ENCODE measurements around the gene SLC9A5.

The SLC9A5 gene

DNA sequence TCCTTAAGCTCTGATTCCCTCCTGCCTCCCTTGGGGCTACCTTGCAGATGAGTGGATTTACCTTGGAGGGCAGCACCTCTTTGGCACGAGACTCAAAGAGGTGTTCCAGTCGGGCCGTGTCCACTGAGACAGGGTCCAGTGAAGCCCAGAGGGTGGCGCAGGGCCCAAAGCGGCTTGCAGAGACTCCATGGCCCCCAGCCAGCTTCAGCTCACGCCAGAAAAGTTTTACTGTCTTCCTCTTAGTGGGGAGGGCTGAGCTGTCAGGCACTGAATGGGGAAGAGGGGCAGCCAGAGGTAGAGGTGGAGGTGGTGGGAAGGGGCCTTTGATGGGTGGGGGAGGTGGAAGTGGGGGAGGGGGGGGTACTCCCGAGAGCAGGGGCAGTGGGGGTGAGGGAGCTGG is 15.2 kb upstream of the SLC9A5 start:
- TF ChIP-seq, protein P1, sequence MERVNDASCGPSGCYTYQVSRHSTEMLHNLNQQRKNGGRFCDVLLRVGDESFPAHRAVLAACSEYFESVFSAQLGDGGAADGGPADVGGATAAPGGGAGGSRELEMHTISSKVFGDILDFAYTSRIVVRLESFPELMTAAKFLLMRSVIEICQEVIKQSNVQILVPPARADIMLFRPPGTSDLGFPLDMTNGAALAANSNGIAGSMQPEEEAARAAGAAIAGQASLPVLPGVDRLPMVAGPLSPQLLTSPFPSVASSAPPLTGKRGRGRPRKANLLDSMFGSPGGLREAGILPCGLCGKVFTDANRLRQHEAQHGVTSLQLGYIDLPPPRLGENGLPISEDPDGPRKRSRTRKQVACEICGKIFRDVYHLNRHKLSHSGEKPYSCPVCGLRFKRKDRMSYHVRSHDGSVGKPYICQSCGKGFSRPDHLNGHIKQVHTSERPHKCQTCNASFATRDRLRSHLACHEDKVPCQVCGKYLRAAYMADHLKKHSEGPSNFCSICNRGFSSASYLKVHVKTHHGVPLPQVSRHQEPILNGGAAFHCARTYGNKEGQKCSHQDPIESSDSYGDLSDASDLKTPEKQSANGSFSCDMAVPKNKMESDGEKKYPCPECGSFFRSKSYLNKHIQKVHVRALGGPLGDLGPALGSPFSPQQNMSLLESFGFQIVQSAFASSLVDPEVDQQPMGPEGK (CRISPR knock-in tag; IDR thresholded peaks at IDR 0.05; ENCODE audit: borderline replicate concordance) = no peak
- TF ChIP-seq, protein P2, sequence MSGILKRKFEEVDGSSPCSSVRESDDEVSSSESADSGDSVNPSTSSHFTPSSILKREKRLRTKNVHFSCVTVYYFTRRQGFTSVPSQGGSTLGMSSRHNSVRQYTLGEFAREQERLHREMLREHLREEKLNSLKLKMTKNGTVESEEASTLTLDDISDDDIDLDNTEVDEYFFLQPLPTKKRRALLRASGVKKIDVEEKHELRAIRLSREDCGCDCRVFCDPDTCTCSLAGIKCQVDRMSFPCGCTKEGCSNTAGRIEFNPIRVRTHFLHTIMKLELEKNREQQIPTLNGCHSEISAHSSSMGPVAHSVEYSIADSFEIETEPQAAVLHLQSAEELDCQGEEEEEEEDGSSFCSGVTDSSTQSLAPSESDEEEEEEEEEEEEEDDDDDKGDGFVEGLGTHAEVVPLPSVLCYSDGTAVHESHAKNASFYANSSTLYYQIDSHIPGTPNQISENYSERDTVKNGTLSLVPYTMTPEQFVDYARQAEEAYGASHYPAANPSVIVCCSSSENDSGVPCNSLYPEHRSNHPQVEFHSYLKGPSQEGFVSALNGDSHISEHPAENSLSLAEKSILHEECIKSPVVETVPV (CRISPR knock-in tag; IDR thresholded peaks at IDR 0.05) = no peak
- TF ChIP-seq, protein P3, sequence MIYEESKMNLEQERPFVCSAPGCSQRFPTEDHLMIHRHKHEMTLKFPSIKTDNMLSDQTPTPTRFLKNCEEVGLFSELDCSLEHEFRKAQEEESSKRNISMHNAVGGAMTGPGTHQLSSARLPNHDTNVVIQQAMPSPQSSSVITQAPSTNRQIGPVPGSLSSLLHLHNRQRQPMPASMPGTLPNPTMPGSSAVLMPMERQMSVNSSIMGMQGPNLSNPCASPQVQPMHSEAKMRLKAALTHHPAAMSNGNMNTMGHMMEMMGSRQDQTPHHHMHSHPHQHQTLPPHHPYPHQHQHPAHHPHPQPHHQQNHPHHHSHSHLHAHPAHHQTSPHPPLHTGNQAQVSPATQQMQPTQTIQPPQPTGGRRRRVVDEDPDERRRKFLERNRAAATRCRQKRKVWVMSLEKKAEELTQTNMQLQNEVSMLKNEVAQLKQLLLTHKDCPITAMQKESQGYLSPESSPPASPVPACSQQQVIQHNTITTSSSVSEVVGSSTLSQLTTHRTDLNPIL (CRISPR knock-in tag; IDR thresholded peaks at IDR 0.05; ENCODE audit: low read depth) = no peak
- TF ChIP-seq GLIS3 (CRISPR knock-in tag; IDR thresholded peaks at IDR 0.05) = no peak
- TF ChIP-seq BACH2 (CRISPR knock-in tag; IDR thresholded peaks at IDR 0.05; ENCODE audit: borderline replicate concordance) = no peak
- no peak for TF ChIP-seq CSDC2 (CRISPR knock-in tag; IDR thresholded peaks at IDR 0.05)
- TF ChIP-seq ZFP30 (CRISPR knock-in tag; IDR thresholded peaks at IDR 0.05) = no peak
- no peak for TF ChIP-seq ZFP3 (CRISPR knock-in tag; IDR thresholded peaks at IDR 0.05)
- TF ChIP-seq, protein P4, sequence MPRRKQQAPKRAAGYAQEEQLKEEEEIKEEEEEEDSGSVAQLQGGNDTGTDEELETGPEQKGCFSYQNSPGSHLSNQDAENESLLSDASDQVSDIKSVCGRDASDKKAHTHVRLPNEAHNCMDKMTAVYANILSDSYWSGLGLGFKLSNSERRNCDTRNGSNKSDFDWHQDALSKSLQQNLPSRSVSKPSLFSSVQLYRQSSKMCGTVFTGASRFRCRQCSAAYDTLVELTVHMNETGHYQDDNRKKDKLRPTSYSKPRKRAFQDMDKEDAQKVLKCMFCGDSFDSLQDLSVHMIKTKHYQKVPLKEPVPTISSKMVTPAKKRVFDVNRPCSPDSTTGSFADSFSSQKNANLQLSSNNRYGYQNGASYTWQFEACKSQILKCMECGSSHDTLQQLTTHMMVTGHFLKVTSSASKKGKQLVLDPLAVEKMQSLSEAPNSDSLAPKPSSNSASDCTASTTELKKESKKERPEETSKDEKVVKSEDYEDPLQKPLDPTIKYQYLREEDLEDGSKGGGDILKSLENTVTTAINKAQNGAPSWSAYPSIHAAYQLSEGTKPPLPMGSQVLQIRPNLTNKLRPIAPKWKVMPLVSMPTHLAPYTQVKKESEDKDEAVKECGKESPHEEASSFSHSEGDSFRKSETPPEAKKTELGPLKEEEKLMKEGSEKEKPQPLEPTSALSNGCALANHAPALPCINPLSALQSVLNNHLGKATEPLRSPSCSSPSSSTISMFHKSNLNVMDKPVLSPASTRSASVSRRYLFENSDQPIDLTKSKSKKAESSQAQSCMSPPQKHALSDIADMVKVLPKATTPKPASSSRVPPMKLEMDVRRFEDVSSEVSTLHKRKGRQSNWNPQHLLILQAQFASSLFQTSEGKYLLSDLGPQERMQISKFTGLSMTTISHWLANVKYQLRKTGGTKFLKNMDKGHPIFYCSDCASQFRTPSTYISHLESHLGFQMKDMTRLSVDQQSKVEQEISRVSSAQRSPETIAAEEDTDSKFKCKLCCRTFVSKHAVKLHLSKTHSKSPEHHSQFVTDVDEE (CRISPR knock-in tag; IDR thresholded peaks at IDR 0.05) = no peak
- ATAC-seq = no peak

DNA sequence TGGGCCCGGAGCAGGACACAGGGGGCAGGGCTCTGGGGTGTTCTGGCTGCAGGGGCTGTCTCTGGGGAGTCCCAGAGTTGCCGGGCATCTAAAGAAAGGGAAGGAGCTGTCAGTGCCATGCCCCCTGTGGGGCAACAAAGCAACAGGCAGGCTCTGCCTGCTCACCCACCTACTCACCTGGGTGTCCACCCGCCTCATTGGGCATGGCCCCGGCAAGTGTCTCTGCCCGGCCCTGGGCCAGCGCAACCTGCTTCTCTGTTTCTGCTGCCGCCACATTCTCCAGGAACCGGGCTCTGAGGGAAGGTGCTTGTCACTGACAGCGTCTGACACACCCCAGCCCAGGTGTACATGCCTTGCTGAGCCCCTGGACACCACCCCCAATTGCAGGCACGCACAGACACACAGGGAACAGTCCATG is 14.6 kb upstream of the SLC9A5 start:
- no peak for ATAC-seq
- TF ChIP-seq ISL1 (CRISPR knock-in tag; IDR thresholded peaks at IDR 0.05) (no peak), ZFP30 (CRISPR knock-in tag; IDR thresholded peaks at IDR 0.05) (no peak), ESRRG (CRISPR knock-in tag; IDR thresholded peaks at IDR 0.05) (no peak), SNAI2 (CRISPR knock-in tag; IDR thresholded peaks at IDR 0.05) (no peak), ARNTL (CRISPR knock-in tag; IDR thresholded peaks at IDR 0.05; ENCODE audit: borderline replicate concordance, low read depth) (no peak), ZNF70 (CRISPR knock-in tag; IDR thresholded peaks at IDR 0.05) (no peak), TCF4 (CRISPR knock-in tag; IDR thresholded peaks at IDR 0.05; ENCODE audit: borderline replicate concordance) (no peak)

DNA sequence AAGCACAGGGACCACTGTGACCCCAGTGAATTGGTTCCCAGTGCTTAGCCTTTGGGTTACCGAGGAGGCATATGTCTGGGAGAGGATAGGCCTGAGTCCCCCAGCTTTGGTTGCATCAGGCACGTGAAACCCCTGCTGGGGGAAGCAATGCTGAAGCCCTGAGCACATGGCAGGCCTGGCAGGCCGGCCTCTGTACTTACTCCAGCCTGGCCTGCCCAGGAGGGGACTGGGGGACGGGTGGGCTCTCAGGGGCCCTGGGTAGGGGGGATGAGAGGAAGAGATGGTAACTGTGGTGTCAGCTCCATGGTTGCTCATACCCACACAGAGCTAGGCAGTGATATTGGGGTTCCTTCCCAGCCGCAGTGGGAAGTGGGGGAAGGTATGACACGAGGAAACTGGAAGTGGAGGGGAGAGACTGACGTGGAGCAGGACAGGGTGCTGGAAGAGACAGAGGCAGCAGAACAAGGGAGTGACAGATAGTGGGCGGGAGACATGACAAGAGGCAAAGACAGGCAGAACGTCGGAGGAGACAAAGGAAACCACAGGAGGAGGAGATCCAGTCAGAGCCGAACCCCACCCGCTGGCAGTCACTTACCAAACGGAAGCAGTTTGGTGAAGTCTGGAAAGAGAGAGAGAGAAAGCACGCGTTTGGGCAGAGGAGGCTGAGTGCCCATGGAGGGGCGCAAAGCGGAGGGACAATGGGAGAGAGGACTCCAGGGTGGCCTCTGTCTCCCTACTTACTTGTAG is 12.8 kb upstream of the SLC9A5 start:
- no peak for TF ChIP-seq TCF4 (CRISPR knock-in tag; IDR thresholded peaks at IDR 0.05; ENCODE audit: borderline replicate concordance)
- TF ChIP-seq, protein P5, sequence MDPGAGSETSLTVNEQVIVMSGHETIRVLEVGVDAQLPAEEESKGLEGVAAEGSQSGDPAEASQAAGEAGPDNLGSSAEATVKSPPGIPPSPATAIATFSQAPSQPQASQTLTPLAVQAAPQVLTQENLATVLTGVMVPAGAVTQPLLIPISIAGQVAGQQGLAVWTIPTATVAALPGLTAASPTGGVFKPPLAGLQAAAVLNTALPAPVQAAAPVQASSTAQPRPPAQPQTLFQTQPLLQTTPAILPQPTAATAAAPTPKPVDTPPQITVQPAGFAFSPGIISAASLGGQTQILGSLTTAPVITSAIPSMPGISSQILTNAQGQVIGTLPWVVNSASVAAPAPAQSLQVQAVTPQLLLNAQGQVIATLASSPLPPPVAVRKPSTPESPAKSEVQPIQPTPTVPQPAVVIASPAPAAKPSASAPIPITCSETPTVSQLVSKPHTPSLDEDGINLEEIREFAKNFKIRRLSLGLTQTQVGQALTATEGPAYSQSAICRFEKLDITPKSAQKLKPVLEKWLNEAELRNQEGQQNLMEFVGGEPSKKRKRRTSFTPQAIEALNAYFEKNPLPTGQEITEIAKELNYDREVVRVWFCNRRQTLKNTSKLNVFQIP (CRISPR knock-in tag; IDR thresholded peaks at IDR 0.05; ENCODE audit: borderline replicate concordance, low read depth) = no peak
- TF ChIP-seq ZFP3 (CRISPR knock-in tag; IDR thresholded peaks at IDR 0.05) = no peak
- no peak for TF ChIP-seq ARNTL (CRISPR knock-in tag; IDR thresholded peaks at IDR 0.05; ENCODE audit: borderline replicate concordance, low read depth)
- no peak for TF ChIP-seq ESRRG (CRISPR knock-in tag; IDR thresholded peaks at IDR 0.05)
- TF ChIP-seq BACH2 (CRISPR knock-in tag; IDR thresholded peaks at IDR 0.05; ENCODE audit: borderline replicate concordance) = no peak
- ATAC-seq = no peak

Measured in SK-N-SH treated with all-trans-retinoic acid at 6 μM for 48 hours (cell line).